Immature natural killer cell (primary cell): ENCODE data around the gene HOXB2. TPM values are rescaled to one million over a fixed set of nuclear protein-coding genes. Genes with fewer than 3 reads are reported as not detected.
A peak's percentile ranks its signal among the peaks of the same experiment; 100 is the strongest.

Experiments
- DNase-seq, 3 donors: peaks; one replicate each; pipeline ENCODE4 v3.0.0; 2022; ENCODE audit warnings: mixed read lengths in 1 of 3
- H3K27ac Mint-ChIP-seq, 6 donors: one replicate each; pipeline ENCODE4 v1.8.0; 2020; ENCODE audit warnings: mixed read lengths in 6 of 6, mild to moderate bottlenecking in 5 of 6, inconsistent platforms in 4 of 6, moderate library complexity in 3 of 6
- H3K27me3 Mint-ChIP-seq, 3 donors: one replicate each; pipeline ENCODE4 v1.8.0; 2020 to 2021; ENCODE audit warnings: low read depth in 3 of 3, mild to moderate bottlenecking in 3 of 3, mixed read lengths in 3 of 3, moderate library complexity in 3 of 3, inconsistent platforms in 1 of 3
- H3K36me3 Mint-ChIP-seq, 3 donors: one replicate each; pipeline ENCODE4 v1.8.0; 2020; ENCODE audit warnings: mixed read lengths in 3 of 3, inconsistent platforms in 2 of 3, mild to moderate bottlenecking in 2 of 3
- H3K4me1 Mint-ChIP-seq, 2 donors: one replicate each; pipeline ENCODE4 v1.8.0; 2020; ENCODE audit warnings: inconsistent platforms in 2 of 2, mild to moderate bottlenecking in 2 of 2, mixed read lengths in 2 of 2, moderate library complexity in 1 of 2
- H3K4me3 Mint-ChIP-seq, 5 donors: one replicate each; pipeline ENCODE4 v1.8.0; 2020; ENCODE audit warnings: mild to moderate bottlenecking in 5 of 5, mixed read lengths in 5 of 5, inconsistent platforms in 3 of 5, moderate library complexity in 3 of 5
- H3K9me3 Mint-ChIP-seq, 6 donors: one replicate each; pipeline ENCODE4 v1.8.0; 2020; ENCODE audit warnings: mild to moderate bottlenecking in 6 of 6, mixed read lengths in 6 of 6, inconsistent platforms in 4 of 6, moderate library complexity in 3 of 6
- polyA plus RNA-seq, 3 donors: library from polyadenylated mRNA; unstranded; fragments of 300-500 nt; fragmentation: Illumina TruSeq; gene quantifications; one replicate each; pipeline ENCODE4 v1.2.3, GENCODE V29; 2021

HOXB2 gene
- polyA plus RNA-seq, 3 donors from 2014 or later: 15.9 to 32.6 (median 18.3) TPM

DNA sequence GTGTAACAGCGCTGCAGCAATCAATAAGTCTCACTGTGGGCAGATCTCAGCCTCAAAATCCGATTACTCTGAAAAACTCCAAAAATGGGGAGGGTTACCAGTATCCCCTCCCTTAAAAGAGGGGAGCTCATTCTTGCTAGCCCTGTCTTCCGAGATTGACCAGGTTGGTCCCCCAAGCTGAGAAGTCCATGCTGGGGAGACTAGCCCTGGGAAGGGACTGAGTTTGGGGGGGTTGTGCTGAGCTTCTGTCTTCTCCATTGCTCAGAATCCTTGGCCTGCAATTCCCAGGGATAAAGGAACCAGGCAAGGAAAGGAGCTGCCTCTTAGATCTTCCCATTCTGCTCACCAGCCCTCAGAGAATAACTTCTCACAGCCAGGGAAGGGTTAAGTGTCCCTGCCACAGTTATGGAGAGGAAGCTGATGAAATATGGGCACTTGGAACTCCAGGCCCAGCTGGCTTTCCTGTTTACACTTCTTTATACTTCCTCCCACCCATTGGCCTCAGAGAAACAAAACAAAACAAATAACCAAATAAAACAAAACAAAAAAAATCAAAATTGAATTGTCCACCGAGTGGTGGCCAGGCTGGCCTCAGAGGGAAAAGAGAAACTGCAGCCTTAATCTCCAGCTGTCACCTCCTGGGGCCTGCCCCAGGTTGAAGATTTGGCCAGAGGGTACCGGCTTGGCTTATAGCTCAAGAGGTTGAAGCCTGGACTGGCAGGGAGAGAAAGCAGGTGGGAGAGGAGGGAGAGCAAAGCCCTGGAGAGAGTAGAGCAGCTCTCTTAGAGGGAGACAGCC, 42.6 kb upstream of the HOXB2 start:
- peaks cover 33 to 38% (median 35%) of the 10 kb centered on the region in 3 donors for H3K27me3 Mint-ChIP-seq
- peaks cover 25 to 41% of the 10 kb centered on the region in 2 donors for H3K4me1 Mint-ChIP-seq
- no peaks in the 10 kb centered on the region for H3K36me3 Mint-ChIP-seq
- DNase-seq: no peak
- peak overlapping the region in 1 of 6 donors; percentile 47 for H3K27ac Mint-ChIP-seq
- peak overlapping the region in 4 of 5 donors; percentile 1 to 56 (median 26) for H3K4me3 Mint-ChIP-seq
- H3K9me3 Mint-ChIP-seq: no peaks in the 10 kb centered on the region

DNA sequence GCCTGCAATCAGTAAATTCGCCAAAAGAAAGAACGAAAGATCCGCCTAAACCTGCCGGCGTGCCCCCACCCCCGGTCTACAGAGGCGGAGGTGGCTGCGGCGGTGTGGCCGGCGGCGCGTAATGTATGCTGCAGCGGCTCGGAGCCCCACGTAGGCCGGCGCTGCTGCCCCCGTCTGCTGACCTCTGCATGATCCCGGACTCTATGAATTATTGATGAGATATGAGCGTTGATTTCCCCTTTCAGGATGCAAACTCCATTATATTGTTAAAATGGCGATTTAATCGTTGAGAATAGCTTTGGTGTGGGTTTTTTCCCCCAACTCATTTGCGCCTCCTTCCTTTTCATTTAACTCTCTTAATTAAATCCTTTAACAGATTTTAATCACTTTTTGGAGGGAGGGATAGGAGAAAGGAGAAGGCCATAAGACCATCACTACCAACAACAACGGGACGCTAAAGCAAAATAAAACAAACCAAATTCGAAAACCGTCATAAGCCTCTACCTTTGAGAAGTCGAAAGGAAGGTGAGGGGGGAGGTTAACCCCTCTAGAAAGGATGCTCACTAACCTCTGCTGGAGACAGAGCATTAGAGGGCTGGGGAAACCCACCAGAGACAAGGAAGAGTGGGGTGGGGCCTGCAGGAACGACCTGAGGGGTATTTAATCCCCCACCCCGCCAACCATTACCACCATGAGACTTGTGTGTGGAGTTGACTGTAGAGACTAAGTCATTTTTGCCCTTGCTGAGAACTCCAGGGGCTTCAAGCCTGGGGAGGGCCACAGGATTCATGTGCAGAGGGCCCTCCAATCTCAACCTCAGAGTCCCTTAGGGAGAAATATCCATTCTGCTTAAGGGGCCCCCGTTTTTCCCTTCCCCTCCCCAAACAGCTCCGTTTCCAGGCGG, 41.7 kb upstream of the HOXB2 start:
- Mint-ChIP-seq H3K9me3 (no peaks in the 10 kb centered on the region), H3K4me1 (peaks cover 30 to 48% of the 10 kb centered on the region in 2 donors), H3K27me3 (peaks cover 32 to 34% (median 33%) of the 10 kb centered on the region in 3 donors), H3K4me3 (peak overlapping the region; percentile 89 to 99 (median 97)), H3K36me3 (no peaks in the 10 kb centered on the region), H3K27ac (peak overlapping the region in 5 of 6 donors; percentile 10 to 91 (median 88))
- DNase-seq: peak; percentile 50 to 51 (median 51)

DNA sequence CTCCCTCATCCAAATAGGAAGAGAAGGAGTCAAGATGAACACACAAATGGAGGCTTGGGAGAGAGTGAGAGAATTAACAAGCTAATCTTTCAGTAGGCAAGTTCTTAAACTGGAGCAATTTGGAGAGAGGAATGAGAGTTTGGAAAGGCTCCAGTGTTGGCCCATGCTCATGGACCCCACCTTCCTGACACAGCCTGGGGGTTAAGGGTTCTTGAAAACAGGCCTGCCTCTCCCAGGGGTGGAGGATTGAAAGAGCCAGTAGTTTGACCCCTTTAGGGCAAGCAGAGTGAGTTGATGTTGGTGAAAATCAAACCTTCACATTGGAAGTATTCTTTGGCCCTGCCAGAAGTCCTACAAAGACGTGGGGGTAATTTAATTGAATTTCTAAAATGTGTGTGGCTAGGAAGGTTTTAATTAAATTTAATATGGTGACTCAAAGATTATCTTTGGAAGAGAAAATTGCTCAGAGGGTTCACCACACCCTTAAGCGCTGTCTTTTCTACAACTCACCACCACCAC, 39.4 kb upstream of the HOXB2 start:
- H3K4me3 Mint-ChIP-seq: peak overlapping the region in 4 of 5 donors; percentile 43 to 99 (median 70)
- peaks cover 0 to 4% (median 0%) of the 10 kb centered on the region in 3 donors for H3K36me3 Mint-ChIP-seq
- peaks cover 33 to 41% (median 38%) of the 10 kb centered on the region in 3 donors for H3K27me3 Mint-ChIP-seq
- H3K27ac Mint-ChIP-seq: no peak overlapping the region
- no peaks in the 10 kb centered on the region for H3K9me3 Mint-ChIP-seq
- H3K4me1 Mint-ChIP-seq: peaks cover 38 to 60% of the 10 kb centered on the region in 2 donors
- no peak for DNase-seq

DNA sequence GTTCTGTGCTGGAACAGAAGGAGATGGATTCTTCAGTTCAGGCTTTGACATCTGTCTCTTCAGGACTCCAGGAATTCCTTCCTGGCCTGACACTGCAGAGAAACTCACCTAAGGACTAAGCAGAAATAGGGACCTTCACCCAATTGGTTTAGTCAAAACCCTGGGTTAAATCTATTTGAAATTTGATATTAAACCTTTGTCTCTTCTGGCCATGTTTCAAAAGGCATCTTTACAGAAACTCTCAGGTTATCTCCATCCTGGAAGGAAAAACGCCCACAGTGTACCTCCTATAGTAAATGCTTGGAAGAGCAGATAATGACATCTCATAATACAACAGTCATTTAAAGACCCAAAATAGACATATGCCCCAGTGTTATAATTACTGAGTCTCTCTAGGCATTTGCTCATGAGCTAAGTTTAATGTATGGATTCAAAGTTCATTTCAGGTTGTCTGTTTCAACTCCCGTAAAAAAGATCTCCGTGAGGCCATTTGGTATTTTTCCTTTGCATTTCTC, 38.9 kb upstream of the HOXB2 start:
- H3K4me1 Mint-ChIP-seq: peaks cover 43 to 66% of the 10 kb centered on the region in 2 donors
- H3K27ac Mint-ChIP-seq: no peak overlapping the region
- H3K4me3 Mint-ChIP-seq: peak overlapping the region in 4 of 5 donors; percentile 33 to 99 (median 44)
- no peaks in the 10 kb centered on the region for H3K9me3 Mint-ChIP-seq
- peaks cover 36 to 43% (median 38%) of the 10 kb centered on the region in 3 donors for H3K27me3 Mint-ChIP-seq
- H3K36me3 Mint-ChIP-seq: peaks cover 0 to 4% (median 0%) of the 10 kb centered on the region in 3 donors
- no peak for DNase-seq

DNA sequence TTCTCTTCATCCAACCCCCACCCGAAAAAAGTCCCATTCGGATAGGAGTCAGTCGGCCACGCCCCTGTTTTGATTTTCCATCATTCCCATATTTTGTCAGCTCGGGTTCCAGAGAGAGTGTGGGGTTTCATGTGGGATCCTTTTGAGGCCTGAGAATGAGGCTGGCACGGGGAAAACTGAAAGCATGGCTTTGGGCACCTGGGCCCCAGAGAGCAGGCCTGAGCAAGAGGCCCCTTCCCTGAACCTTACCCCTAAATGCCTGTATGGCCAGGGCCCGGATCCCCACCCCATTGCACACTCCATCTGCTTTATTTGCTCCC, 37.8 kb upstream of the HOXB2 start:
- Mint-ChIP-seq H3K9me3 (no peaks in the 10 kb centered on the region), H3K27me3 (peaks cover 37 to 42% (median 38%) of the 10 kb centered on the region in 3 donors), H3K4me1 (peaks cover 49 to 75% of the 10 kb centered on the region in 2 donors)

DNA sequence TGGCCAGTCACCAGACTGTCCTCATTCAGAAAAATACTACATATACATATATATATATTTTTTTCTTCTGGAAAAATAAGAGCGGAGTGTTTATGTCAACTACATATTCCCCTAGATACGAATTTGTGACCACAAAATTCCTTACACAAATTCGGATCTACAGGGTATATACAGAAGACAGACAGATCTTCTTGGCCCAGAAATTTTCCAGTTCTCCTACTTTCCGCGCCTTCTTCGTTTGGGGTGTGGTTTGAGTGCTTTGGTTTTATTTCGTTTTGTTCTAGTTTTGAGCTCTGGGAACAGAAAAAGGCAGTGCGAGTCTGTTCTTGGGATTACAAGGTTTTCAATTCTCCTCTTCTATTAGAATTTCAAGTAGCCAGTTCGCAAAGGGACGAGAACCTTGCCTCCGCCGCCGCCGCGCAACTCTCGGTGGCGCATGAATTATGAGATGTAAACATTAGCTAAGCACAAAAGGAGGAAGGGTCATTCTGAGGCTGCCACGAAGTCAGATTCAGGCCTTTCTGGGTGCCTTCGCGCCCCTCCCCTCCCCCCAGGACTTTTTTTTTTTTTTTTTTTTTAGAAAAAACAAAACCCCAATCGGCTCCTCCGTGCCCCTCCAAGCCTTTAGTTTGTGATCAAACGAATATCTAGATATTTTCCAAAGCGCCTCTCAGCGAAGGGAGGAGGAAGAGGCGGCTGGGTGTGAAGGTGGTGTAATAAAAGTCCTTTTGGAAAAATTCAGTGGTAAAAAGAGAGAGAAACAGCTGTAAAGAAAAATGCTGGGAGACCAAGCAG, 35.0 kb upstream of the HOXB2 start:
- Mint-ChIP-seq H3K4me1 (peaks cover 48 to 84% of the 10 kb centered on the region in 2 donors), H3K27me3 (peaks cover 22 to 35% (median 33%) of the 10 kb centered on the region in 3 donors), H3K4me3 (peak overlapping the region; percentile 87 to 97 (median 94)), H3K36me3 (peaks cover 0 to 4% (median 0%) of the 10 kb centered on the region in 3 donors), H3K9me3 (no peaks in the 10 kb centered on the region), H3K27ac (peak overlapping the region in 1 of 6 donors; percentile 53)
- no peak for DNase-seq

More for the DNA sequence above, 37.8 kb upstream of the HOXB2 start:
- peaks cover 0 to 4% (median 0%) of the 10 kb centered on the region in 3 donors for H3K36me3 Mint-ChIP-seq
- H3K27ac Mint-ChIP-seq: peak overlapping the region in 2 of 6 donors; percentile 27 to 68
- DNase-seq: no peak
- H3K4me3 Mint-ChIP-seq: peak overlapping the region; percentile 78 to 85 (median 80)

DNA sequence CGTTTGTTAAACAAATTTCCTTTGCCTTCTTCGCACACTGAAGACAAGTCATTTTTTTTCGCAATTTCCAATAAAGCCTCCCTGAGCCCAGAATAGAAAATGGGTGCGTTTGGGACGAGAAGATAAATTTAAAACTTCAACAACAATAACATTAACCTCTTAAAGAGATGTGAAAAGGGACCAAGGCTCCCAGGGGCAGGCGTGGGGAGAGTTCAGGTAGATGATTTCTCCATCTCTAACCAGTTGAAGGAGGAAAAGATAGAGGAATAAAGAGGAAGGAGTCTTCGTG, 34.5 kb upstream of the HOXB2 start:
- Mint-ChIP-seq H3K9me3 (no peaks in the 10 kb centered on the region), H3K4me1 (peaks cover 50 to 85% of the 10 kb centered on the region in 2 donors), H3K36me3 (peaks cover 0 to 4% (median 0%) of the 10 kb centered on the region in 3 donors), H3K4me3 (peak overlapping the region; percentile 87 to 97 (median 94)), H3K27ac (peak overlapping the region in 3 of 6 donors; percentile 86 to 91 (median 89)), H3K27me3 (peaks cover 20 to 35% (median 31%) of the 10 kb centered on the region in 3 donors)
- no peak for DNase-seq

DNA sequence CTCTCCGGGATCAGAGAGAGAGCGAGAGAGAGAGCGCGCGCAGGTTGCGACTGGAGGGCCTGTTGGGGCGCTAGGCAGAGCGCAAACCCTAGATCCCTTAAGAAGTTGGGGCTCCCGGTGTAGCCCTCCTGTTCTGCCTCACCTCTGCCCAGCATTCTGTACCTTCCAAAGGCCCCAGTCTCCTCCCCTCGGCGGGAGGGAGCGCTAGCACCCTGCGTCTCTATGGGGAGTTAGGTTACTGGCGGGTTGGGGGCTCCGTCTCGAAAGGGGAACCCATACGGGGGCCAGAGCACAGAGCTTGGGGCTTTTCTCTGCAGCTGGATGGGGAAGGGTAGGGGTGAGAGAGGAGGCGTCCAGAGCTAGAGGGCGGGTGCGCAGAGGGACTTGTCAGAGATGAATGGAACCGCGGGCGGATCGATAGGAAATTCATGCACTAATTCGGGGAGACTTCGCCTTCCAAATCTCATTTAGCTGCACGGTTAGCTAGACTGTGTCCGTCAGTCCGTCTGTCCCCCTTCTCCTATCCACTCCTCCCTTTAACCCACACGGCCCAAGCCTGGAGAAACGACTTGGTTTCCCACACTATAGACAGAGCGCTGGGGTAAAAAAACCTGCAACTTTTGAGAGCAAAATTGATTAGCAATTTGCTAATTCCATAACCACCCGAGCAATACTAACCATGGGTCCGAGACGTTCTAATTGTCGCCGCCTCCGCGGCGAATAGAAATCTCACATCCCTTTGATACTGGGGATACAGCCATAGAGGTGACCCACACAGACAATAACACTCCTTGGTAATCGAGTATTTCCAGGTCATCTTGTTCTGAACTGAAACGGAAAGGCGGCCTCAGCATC, 33.9 kb upstream of the HOXB2 start:
- peak overlapping the region; percentile 87 to 97 (median 94) for H3K4me3 Mint-ChIP-seq
- DNase-seq: no peak
- peaks cover 0 to 4% (median 0%) of the 10 kb centered on the region in 3 donors for H3K36me3 Mint-ChIP-seq
- H3K4me1 Mint-ChIP-seq: peaks cover 54 to 87% of the 10 kb centered on the region in 2 donors
- peak overlapping the region; percentile 57 to 93 (median 88) for H3K27ac Mint-ChIP-seq
- no peaks in the 10 kb centered on the region for H3K9me3 Mint-ChIP-seq
- H3K27me3 Mint-ChIP-seq: peaks cover 16 to 31% (median 31%) of the 10 kb centered on the region in 3 donors

DNA sequence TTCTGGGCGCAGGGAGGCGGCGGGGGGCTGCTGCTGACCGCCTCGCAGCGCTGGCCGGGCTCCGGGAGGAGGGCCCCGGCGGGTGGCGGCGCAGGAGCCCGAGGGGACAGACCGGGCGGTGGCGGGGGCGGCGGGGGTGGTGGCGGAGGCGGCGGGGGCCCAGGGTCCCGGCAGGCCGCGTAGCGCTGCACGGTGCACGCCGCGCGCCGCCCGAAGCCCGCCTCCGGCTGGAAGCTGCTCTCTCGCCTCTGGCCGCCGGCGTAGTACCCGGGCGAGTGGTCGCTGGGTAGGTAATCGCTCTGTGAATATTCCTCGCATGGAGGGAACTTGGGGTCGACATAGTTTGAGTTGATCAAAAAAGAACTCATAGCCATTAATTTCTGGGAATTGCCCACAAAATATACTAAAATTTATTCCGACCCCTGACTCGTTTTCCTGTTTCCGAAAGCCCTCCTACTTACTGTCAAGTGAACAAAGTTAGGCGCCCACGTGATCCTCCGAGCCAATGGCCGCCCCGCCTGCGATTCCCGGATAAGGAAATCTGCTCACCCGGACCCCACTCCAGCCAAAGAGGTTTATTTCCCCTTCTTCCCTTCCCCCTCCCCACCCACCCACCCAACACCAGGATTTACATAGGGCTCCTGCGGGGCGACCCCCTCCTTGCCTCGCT, 33.2 kb upstream of the HOXB2 start, which contains the start of gene HOXB4:
Gene HOXB4, minus strand, starts transcription at position 405 of the 670 bp plus-strand sequence. Its CDS starts 31 bp downstream, at position 374.
- Mint-ChIP-seq H3K27me3 (peaks cover 14 to 31% (median 27%) of the 10 kb centered on the region in 3 donors), H3K27ac (peak within 1 kb of the TSS; percentile 78 to 93 (median 91)), H3K36me3 (peaks cover 0 to 4% (median 0%) of the 10 kb centered on the region in 3 donors), H3K4me1 (peaks cover 60 to 91% of the 10 kb centered on the region in 2 donors), H3K9me3 (no peaks in the 10 kb centered on the region), H3K4me3 (peak within 1 kb of the TSS; percentile 87 to 97 (median 94))
- DNase-seq: peak; percentile 74 to 76 (median 74)

DNA sequence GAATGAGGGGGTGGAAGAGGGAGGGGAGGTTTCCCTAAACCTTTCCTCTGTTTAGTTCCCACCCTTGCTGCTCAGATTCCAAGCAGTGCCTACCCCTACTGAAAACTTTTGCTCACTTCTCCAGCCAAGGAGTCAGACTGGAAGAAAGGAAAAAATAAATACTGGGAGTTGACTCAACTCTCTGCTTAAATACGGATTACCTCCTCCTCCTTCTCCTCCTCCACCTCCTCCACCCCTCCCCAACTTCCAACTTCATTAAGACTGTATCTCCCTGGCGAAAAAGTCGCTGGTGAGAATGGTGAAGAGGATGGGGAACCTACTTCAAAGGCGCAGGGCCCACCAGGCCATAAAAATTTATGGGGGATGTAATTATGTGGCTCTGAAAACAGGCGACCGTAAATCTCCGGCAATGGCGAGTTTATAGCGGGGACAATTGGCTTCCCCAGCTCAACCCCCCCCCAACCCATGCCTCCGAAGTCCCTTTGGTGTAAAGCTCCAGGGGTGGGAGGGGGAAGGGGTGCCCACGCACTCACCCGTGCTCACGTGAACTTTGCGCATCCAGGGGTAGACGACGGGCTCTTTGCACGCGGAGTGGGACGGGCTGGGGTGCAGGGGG, 32.5 kb upstream of the HOXB2 start:
- peaks cover 58 to 89% of the 10 kb centered on the region in 2 donors for H3K4me1 Mint-ChIP-seq

More for the DNA sequence above, 32.5 kb upstream of the HOXB2 start:
- DNase-seq: no peak
- H3K27me3 Mint-ChIP-seq: peaks cover 14 to 27% (median 21%) of the 10 kb centered on the region in 3 donors
- H3K4me3 Mint-ChIP-seq: peak overlapping the region; percentile 83 to 90 (median 87)
- H3K9me3 Mint-ChIP-seq: no peaks in the 10 kb centered on the region
- H3K36me3 Mint-ChIP-seq: peaks cover 0 to 4% (median 0%) of the 10 kb centered on the region in 3 donors
- H3K27ac Mint-ChIP-seq: peak overlapping the region in 5 of 6 donors; percentile 28 to 89 (median 84)
